Stimulated activated CD4-positive, alpha-beta T cell treated with anti-CD3 and anti-CD28 coated beads, Interleukin-1b, Interleukin-23, amount 100 ng/mL, for 1 hour (primary cell): ENCODE data around the gene DNAJC27.

Source experiments
- DNase-seq, 2 donors: peaks; one replicate each; pipeline ENCODE4 v3.0.0-alpha.2; 2020; ENCODE audit warnings: low read depth in 2 of 2

The DNAJC27 gene

DNA sequence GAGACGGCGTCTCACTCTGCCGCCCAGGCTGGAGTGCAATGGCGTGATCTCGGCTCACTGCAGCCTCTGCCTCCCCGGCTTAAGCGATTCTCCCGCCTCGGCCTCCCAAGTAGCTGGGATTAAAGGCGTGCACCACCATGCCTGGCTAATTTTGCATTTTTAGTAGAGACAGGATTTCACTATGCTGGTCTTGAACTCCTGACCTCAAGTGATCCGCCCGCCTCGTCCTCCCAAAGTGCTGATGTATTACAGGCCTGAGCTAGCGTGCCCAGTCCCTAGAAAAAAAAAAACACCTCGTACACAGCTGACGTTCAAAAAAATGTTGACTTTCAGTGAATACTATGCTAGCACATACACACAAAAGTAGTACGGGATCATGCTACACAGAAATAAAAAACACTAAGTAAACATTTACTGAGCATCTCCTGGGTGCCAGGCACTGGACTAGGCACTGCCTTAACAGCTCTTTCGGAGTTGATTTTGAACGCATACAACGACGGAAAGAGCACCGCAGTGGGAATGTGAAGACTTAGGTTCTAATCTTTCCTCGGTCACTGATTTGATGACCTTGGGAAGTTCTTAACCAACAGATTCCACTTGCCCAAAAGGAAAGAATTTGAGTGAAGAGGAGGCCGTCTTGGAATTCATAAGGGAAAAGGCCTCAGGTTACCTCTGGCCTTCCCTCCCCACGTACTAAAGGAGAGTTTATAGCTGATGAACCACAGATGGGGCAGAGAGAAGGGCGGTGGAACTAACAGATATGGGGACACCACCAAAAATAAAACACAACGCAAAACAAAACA is 1.1 kb downstream of the DNAJC27 start:
- DNase-seq: no peak

DNA sequence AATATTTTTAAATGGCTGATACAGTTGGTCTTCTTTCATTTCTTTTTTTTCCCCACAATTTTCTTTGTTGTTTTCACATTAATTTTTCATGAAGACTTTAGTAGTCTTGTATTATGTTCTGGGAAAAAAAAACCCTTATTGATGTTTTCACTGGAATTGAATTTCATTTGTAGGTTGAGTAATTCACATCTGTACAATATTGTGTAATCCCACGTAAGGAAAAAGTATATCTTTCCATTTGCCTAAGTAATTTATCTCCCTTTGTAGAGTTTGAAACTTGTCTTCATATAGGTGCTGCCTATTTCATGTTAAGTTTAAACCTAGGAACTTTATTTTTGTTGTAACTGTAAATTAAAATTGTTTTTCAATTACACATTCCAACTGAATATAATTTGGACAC is 2.0 kb downstream of the DNAJC27 start:
- DNase-seq: no peak

DNA sequence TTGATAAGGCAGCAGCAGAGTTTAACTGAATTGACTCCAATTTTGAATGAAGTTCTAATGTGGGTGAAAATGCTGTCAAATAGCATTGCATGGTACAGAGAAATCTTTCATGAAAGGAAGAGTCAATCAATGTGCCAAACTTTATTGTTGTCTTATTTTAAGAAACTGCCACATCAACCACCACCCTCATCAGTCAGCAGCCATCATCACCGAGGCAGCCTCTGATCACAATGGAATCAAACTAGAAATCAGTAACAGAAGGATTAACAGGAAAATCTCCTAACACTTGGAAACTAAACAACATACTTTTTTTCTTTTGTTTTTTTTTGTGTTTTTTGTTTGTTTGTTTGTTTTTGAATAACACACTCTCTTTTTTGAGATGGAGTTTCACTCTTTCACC is 9.9 kb downstream of the DNAJC27 start:
- no peak for DNase-seq

DNA sequence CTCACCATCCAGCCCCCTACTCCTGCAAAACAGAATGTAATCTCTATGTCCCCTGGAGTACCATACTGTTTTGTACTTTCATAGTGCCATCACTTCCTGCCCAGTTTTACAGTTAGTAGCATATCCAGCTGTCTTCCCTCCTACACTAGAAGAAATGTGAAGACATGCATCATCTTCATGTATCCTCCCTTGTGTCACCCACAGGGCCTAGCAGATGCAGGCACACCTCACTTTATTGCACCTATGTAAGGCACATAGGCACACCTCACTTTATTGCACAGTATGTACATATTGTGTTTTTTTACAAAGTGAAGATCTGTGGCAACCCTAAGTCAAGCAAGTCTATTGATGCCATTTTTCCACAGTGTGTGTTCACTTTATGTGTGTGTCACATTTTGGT is 12.0 kb downstream of the DNAJC27 start:
- no peak for DNase-seq

DNA sequence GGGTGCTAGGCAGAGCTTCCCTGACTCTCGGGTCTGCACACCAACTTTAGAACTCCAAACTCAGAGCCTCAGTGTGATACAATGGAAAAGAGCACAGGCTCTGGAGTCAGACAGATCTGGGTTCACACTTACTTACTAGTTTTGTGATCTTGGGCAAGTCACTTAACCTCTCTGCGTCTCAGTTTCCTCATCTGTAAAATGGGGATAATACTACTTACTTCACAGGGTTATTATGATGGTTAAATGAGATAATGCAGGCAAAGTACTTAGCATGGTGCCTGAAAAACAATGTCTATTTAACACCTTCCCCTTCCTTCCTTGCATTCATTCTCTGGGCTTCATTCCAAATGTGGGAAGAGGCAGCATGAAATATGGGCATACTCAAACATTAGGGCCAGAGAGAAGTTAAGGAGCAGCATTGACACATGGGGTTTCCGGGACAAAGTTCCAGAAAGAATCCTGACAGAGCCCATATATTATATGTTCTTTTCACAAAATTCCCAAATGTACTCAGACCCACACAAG is 13.3 kb downstream of the DNAJC27 start:
- DNase-seq: no peak

DNA sequence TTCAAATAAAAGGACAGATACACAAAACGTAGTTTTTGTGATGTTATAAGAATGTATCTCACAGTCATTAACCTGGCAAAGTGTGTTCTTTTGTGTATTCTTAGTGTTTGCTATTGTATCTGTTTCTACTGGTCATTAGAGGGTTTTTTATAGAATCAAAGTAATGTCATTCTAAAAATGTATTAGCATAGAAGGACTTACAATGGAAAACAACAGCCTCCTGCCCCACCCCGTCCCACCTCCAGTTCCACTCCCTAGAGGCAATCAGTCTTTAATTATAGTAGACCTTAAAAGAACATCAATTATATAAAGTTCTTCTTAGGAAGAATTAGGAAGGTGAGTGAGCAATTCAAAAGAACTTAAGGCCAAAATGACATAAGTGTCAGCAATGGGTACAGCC is 13.8 kb downstream of the DNAJC27 start:
- DNase-seq: no peak

DNA sequence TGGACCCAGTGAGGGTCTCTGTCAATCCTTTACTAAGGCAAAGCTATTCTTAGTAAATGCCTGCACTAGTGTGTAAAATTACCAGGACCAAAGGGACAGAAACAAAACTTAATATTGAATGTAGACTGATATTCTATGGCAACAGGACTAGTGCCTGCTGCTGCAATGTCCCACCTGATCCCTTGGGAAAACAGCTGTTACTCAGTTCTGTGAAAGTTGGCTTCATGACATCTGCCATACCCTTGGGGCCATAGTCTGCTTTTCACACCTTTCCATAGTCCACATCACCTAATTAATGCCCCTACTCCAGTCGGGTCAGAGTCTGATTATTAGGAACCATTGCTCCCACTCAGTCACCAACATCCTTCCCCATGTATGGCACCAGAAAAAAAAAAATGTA is 14.5 kb downstream of the DNAJC27 start:
- DNase-seq: no peak

DNA sequence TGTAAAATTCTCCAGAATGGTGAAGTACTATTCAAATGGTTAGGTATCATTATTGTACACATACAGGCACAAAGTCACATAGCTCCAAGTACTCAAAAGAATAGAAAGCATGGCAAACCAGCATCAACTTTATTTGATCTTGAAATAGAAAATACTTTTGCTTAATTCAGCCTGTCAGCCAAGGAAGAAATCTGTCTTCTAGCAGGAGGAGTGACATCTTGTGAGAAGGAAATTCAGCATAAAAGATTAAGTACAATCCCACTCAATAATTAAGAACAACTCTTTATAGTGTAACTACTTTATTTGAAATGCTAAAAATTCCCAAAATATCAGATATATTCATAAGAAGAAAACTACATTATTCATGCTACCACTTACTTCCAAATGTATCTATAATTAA is 15.8 kb downstream of the DNAJC27 start:
- DNase-seq: no peak

DNA sequence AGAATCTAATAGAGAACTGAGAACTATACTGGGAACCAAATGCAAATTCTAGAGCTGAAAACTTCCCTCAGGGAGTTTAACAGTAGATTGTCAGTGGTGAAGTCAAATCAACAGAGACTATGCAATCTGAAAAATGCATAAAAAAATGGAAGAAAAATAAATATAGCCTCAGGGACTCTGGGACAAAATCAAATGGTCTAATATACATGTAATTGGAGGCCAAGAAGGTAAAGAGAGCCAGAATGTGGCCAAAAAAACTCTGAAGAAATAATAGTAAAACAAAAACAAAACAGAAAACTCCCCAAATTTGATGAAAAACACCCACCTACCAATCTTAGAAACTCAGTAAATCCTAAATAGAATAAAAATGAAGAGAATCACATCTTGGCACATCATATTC is 16.5 kb downstream of the DNAJC27 start:
- no peak for DNase-seq

DNA sequence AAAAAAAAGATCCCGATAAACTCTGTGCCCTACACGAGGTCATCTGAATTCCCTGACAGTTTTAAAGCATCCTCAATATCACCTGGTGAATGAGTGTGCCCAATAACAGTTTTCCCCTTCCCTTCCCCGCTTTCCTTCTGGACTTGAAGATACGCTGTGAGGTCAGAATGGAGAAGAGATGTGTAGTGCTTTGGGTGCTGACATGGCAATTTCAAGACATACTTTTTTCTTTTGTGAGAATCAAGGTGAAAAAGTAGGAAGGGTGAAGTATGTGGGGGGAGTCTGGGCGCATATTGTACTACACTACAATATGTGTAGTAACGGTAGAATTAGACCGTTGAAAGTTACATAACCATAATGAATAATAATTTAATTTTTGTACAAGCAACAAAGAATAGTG is 21.7 kb downstream of the DNAJC27 start:
- no peak for DNase-seq

DNA sequence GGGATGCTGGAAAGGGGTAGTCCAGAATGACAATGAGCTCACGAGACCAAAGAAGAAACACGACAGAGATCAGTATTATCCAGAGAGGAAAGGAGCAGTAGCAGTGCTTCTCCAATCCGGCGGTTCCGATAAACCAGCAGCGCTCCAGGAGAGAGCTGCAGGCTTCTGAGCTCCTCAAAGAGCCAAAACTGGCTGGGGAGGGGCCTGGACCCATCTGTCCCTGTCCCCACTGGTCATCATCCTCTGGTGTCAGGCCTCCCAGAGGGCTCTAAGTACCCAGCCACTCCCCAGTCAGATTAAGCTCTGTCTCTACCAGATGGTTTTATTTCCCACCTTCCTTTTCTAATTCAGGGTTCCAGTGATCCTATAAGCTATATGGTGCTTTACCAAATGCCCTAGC is 23.2 kb downstream of the DNAJC27 start:
- DNase-seq: no peak

DNA sequence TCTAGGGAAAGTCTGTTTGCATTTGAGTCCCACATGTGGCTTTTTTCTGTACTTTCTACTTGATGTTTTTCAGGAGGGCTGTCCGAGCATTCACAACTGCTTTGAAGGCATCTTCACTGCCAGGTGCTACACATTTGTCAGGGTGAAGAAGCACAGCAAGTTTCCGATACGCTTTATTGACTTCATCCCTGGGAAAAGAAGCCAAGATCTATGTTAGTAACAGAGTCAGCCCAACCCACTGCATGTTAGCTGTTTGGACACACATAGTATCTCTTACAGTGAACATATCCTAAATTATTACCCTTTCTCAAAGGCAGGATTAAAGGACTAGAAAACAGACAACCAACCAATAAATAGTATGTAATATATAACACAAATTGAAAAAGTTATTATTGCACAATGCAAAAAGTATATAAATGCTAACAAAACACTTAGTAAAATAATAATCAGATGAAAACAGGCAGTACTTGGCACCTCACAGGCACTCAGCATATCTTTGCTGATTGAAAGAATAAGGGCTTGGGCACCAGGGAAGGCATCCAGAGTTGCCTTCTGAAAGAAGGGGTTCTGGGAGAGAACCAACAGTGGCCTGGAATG is 24.1 kb downstream of the DNAJC27 start:
- DNase-seq: no peak

DNA sequence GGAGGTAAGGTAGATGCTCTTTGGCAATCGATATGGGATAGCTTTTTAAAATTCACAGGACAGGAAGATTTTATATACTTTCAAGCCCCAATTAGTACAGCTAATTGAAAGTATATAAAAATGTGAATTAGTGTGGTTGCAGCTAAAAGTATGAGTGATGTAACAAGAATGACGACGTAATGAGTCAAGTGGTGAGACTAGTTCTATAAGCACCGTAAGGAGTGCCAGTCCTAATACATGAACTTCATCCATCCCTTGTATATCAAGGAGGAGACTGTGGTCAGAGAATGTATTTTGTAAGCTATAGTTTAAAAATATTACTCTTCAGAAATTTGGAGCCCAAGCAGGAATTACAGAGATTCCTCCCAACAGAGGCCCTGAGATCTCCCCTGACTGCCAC is 25.8 kb downstream of the DNAJC27 start:
- no peak for DNase-seq

DNA sequence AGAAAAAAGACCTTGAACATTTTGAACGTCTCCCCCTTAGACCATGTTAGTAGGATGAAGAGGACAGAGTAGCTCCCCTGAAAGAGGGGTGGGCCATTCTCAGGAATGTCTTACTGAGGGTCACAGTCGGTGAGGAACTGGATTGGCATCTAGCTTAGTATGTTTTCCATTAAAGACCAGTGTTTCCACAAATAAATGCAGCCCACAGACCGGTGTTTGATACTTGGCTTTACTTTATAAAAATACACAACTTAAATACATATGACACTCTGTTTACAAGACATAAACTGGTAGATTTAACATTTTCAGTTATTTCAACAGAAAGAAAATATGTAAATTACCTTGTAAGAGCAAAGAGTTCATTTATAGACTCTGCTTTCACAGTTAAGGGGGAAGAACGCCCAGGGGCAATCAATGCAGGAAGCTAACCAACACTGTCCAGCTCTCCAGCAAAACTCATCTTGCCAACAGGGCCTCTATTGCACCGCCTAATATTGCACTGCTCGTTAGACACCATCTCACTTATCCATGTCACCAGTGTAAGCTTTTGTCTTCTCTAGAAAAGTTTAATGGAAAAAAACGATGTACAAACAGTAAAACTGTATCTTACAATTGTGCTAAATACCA is 28.2 kb downstream of the DNAJC27 start:
- DNase-seq: no peak

DNA sequence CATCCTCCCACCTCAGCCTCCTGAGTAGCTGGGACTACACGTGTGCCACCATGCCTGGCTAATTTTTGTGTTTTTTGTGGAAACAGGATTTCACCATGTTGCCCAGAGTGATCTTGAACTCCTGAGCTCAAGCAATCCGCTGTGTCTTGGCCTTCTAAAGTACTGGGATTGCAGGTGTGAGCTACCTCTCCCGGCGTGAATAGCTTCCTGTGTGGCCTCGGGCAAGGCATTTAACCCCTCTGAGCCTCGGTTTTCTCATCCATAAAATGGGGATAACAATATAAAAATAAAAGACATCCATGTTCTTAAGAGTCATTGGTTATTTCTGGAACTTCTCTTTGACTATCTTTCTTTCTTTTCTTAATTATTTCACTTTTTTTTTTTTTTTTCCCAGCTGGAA is 32.4 kb downstream of the DNAJC27 start:
- DNase-seq: no peak

DNA sequence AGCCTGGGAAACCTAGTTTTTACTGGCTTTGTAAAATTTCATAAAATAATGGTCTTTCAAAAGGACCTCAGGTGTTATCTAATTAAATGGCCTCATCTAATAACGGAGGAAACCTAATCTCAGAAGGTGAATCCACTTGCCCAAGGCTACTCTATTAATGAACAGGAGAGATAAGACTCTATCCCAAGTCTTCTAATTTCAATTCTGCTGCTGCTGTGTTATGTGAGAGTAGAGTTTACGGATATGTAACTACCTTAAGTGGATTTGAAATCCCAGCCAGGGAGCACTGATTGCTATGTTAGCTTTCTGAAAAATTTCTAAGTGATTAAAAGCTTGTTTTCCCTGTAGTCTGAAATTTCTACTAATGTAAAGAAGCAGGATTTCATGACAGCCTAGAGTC is 34.5 kb downstream of the DNAJC27 start:
- no peak for DNase-seq

DNA sequence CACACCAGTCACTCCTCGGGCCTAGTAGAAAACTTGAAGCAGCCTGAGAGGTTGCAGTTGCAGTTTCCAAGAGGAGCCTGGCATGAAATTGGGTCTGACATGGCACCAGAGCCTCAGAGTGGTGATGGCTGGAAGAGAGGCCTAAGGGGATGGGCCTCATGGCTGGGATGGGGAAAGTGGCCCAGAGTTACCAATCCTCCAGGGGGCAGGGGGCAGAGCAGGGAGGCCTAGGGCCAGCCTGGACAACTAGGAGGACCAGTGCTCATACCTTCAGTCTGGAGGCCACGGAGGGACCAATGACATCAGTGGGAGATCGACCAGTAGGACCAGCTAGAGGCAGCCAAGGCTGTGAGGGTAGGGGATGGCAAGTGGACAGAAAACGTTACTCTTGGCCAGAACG is 36.6 kb downstream of the DNAJC27 start:
- no peak for DNase-seq

DNA sequence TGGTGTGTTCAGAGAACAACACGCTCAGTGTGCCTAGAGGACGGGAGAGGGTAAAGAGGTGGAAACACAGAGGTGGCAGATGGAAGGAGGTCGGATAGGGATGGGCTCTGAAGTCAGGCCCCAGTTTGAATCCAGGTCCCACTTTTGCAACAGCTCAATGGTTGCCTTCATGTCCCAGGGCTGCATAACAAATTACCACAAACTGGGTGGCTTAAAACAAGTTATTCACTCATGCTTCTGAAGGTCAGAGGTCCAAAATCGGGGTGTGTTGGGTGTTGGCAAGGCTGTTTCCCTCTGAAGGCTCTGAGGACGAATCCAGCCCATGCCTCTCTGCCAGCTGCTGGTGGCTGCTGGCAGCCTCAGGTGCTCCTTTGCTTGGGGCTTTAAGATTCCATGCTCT is 39.0 kb downstream of the DNAJC27 start:
- DNase-seq: no peak

DNA sequence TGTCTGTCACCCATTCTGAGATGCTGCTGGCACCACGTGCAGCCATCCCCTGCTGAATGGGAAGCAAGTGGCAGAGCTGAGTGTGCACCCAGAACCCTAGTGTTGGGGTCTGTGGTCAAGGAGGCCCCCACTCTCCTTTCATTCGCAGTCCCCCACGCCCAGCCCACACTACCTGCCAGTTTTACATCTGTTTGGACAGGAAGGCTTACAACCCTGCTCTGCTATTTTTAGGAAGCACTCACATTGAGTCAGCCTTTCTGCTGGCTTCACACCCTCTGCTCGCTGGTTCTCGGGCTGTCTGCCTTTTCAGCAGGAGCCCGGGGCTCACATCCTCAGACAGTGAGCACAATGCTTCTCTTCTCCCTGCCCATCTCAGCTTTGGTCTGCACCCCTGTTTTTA is 41.0 kb downstream of the DNAJC27 start:
- no peak for DNase-seq

DNA sequence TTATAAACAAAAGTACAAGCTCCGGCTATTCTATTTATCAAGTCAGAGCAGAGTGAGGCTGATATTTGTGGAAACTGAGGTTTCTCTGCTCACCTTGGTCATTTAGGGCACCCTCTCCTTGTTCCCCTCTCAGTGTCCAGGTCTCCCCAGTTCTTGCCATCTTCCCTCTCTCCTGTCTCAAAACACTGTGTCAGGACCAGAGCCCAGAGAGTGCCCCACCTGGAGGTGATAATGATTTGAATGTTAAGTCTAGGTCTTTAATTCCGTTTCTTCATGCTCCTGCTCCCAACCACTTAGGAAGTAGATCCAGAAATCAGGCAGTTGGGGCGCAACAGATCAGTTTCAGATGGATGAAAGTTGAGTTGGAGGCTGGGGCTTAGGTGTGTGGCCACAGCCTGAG is 42.5 kb downstream of the DNAJC27 start:
- DNase-seq: no peak

DNA sequence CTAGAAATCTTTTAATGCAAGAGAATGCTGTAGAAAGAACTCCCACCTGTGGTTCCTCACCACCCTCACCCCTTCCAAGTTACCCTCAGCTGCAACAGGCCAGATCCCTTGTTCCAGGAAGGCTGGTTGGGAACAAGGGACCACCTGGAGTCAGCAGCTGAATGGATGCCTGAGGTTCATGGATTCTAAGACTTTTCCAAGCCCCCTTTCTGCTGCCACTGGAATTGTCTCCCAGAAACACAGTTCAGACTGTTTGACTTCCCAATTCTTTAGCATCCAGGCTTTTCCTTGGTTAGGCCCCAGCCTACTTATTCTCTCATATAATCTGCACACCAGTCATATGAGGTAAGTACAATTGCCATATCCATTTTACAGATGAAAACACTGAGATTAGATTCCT is 43.7 kb downstream of the DNAJC27 start:
- DNase-seq: no peak

DNA sequence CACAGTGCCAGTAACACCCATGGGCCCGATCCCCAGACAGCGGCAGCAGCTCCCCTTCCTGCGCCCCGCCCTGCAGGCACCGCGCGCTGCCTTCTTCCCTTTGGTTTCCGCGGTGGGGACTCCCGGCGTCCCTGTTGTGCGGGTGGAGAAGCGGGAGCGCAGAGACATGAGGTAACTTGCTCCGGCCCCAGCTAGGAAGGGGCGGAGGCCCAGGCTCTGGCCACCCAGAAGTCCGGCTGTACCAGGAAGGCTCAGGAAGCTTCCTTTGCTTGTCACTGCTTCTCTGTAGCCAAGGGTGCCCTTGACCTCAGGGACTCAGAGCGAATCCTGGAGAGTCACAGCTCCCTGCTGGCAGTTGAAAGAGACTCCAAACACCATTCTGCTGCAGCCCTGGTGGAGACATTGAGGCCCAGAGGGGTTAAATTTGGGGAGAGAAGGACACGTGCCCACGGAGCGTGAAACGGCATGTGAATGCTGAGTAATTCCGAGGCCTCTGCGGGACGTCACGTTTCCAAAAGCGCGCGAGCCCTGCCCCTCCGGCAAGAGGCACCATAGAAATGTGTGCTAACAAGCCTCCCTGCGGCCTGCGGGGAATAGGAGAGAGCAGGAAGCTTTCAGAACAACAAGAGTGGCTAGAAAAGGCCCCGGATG is 45.0 kb downstream of the DNAJC27 start:
- no peak for DNase-seq

DNA sequence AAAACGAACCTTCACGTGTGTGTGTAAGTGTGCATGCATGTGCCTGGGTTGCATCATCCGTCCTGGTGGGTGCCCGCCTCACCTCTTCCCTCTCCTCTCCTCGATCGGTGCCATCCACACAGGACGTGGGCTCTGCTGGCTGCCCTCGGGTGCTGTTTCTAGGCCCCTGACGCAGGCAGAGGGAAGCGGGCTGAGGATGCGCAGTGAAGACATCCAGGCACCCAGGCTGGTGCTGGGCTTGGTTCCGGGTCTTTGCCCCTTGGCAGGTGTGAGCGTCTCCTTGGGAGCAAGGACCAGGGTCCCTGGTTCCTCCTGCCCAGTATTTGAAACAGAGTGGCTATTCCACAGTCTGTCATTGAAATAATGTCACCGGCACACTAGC is 45.5 kb downstream of the DNAJC27 start:
- no peak for DNase-seq
